HepG2 (cell line): Measurements from ENCODE around the gene VNN1. TPM values are rescaled to one million over a fixed set of nuclear protein-coding genes. Genes with fewer than 3 reads are reported as not detected.
A peak's percentile ranks its signal among the peaks of the same experiment; 100 is the strongest.

Experiments used
- AHR ChIP-seq: IDR thresholded peaks from 2 replicates; pipeline ENCODE4 v1.6.1; 2018; ENCODE audit warnings: missing genetic modification reagents, missing compliant biosample characterization
- ARNT2 ChIP-seq: sonication (generic); formaldehyde crosslinking; IDR thresholded peaks from 2 replicates; pipeline ENCODE4 v1.8.0; 2022; ENCODE audit warnings: mild to moderate bottlenecking, low read depth, missing genetic modification reagents, moderate library complexity
- BRCA1 ChIP-seq: sonication (generic); formaldehyde crosslinking; IDR thresholded peaks from 2 replicates; pipeline ENCODE4 v1.4.0; 2020; ENCODE audit warnings: missing genetic modification reagents
- GABPA ChIP-seq, 2 experiments: IDR thresholded peaks; 2 replicates each; pipeline ENCODE4 v1.6.1; 2011 to 2016; ENCODE audit warnings: low read depth in 2 of 2, low read length in 1 of 2, missing biosample characterization in 1 of 2, missing genetic modification characterization in 1 of 2
- KIAA2018 ChIP-seq: sonication (generic); formaldehyde crosslinking; IDR thresholded peaks from 2 replicates; pipeline ENCODE4 v1.5.0; 2020; ENCODE audit warnings: mild to moderate bottlenecking, missing genetic modification reagents, borderline replicate concordance
- NR2F2 ChIP-seq: IDR thresholded peaks from 2 replicates; pipeline ENCODE4 v1.6.1; 2012; ENCODE audit warnings: low read depth, inconsistent platforms, borderline replicate concordance
- SIN3B ChIP-seq: fragments of 150-350 bp; IDR thresholded peaks from 2 replicates; pipeline ENCODE4 v1.6.1; 2014; ENCODE audit warnings: low read length
- SKI ChIP-seq: fragments of 450-650 bp; IDR thresholded peaks from one replicate; pipeline ENCODE4 v1.6.1; 2018; ENCODE audit warnings: mild to moderate bottlenecking; ENCODE audit not compliant: partially characterized antibody
- THYN1 ChIP-seq: sonication (generic); formaldehyde crosslinking; IDR thresholded peaks from 2 replicates; pipeline ENCODE4 v1.8.1; 2023; ENCODE audit warnings: low read depth, mild to moderate bottlenecking, moderate library complexity, missing genetic modification reagents, borderline replicate concordance
- ZNF296 ChIP-seq: sonication (generic); formaldehyde crosslinking; conservative IDR thresholded peaks from 2 replicates; pipeline ENCODE4 v1.5.0; 2020; ENCODE audit warnings: mild to moderate bottlenecking, missing genetic modification reagents
- ZNF407 ChIP-seq: sonication (generic); formaldehyde crosslinking; IDR thresholded peaks from one replicate; pipeline ENCODE4 v1.5.1; 2020; ENCODE audit warnings: mild to moderate bottlenecking, missing genetic modification reagents; ENCODE audit errors: not compliant biosample characterization
- ZNF577 ChIP-seq: sonication (generic); formaldehyde crosslinking; IDR thresholded peaks from 2 replicates; pipeline ENCODE4 v1.4.0; 2020; ENCODE audit warnings: mild to moderate bottlenecking, low read depth, missing genetic modification reagents, borderline replicate concordance
- ZNF709 ChIP-seq: sonication (generic); formaldehyde crosslinking; IDR thresholded peaks from 2 replicates; pipeline ENCODE4 v1.5.0; 2020; ENCODE audit warnings: mild to moderate bottlenecking, missing genetic modification reagents
- polyA plus RNA-seq, 8 experiments: library from polyadenylated mRNA; depleted of rRNA in 3 of 8; stranded (reverse) in 7 of 8; unstranded in 1 of 8; fragments of >200 nt; fragmentation: Illumina TruSeq in 4 of 8; extraction: Trizol in 4 of 8; gene quantifications; 2 replicates each; pipeline versions ENCODE4 v1.2.1 to v1.2.3, GENCODE V29; 2011 to 2016; ENCODE audit warnings: low read depth in 4 of 8, missing spikeins in 1 of 8, mixed read lengths in 1 of 8; ENCODE audit not compliant: insufficient read depth in 1 of 8
- total RNA-seq, 5 experiments: library from RNA; depleted of rRNA; stranded (reverse); fragments of >200 nt; fragmentation: Illumina TruSeq; extraction: Trizol; gene quantifications; 2 replicates each; pipeline ENCODE4 v1.2.3, GENCODE V29; 2016; ENCODE audit warnings: low read depth in 1 of 5

VNN1 gene
- total and polyA plus RNA-seq, 2 of the 13 experiments (the other 11 are each of a cell fraction or from before 2014, with no cell fraction given): 0.62 to 4.0 TPM

GRCh38 chr6:132734694-132735236, 20.9 kb upstream of the VNN1 start (continued):
- no peak for TF ChIP-seq KIAA2018
- no peak for TF ChIP-seq GABPA (IDR thresholded peaks at IDR 0.05; ENCODE audit: low read depth, low read length)
- peak; percentile 50; the same call in 1 of the 2 replicates for TF ChIP-seq GABPA (CRISPR knock-in tag; IDR thresholded peaks at IDR 0.05; ENCODE audit: low read depth)
- TF ChIP-seq SKI: peak; percentile 63
- TF ChIP-seq AHR: no peak
- TF ChIP-seq NR2F2: peak; percentile 63; the same call in 1 of the 2 replicates
- TF ChIP-seq THYN1 (CRISPR knock-in tag): no peak
- TF ChIP-seq ZNF709 (CRISPR knock-in tag): no peak
- TF ChIP-seq ARNT2 (CRISPR knock-in tag): 0 out of 2 replicates have a peak, but pooled peaks have one; percentile 63
- TF ChIP-seq ZNF407 (CRISPR knock-in tag): no peak
- TF ChIP-seq SIN3B: no peak
- no peak for TF ChIP-seq ZNF577 (CRISPR knock-in tag)
- TF ChIP-seq ZNF296: no peak
- no peak for TF ChIP-seq BRCA1
